MM.1S (cell line): ENCODE measurements around the gene KIAA1217.

Experiments used
- DNase-seq: peaks from one replicate; pipeline ENCODE4 v3.0.0-alpha.2; 2015
- H2AFZ ChIP-seq: fragments of 300-600 bp; sonication (generic); 2 replicates; pipeline ENCODE4 v1.6.0; 2016; ENCODE audit warnings: antibody characterized with exemption, low read length
- H3F3A ChIP-seq: fragments of 300-600 bp; sonication (generic); 2 replicates; pipeline ENCODE4 v1.6.1; 2016; ENCODE audit warnings: mild to moderate bottlenecking, antibody characterized with exemption, low read length, moderate library complexity, mixed read lengths; ENCODE audit not compliant: insufficient read depth
- H3K27ac ChIP-seq: fragments of 300-600 bp; sonication (generic); 2 replicates; pipeline ENCODE4 v1.5.1; 2016; ENCODE audit warnings: mild to moderate bottlenecking, low read length
- H3K27me3 ChIP-seq: fragments of 300-600 bp; sonication (generic); replicated peaks from 2 replicates; pipeline ENCODE4 v1.6.0; 2016; ENCODE audit warnings: low read length; ENCODE audit not compliant: insufficient read depth
- H3K36me3 ChIP-seq: fragments of 300-600 bp; sonication (generic); replicated peaks from 2 replicates; pipeline ENCODE4 v1.6.1; 2016; ENCODE audit warnings: mild to moderate bottlenecking, low read length, mixed read lengths; ENCODE audit not compliant: insufficient read depth
- H3K4me1 ChIP-seq: fragments of 300-600 bp; sonication (generic); 2 replicates; pipeline ENCODE4 v1.6.1; 2016; ENCODE audit warnings: low read length, mixed read lengths
- H3K4me2 ChIP-seq: fragments of 300-600 bp; sonication (generic); 2 replicates; pipeline ENCODE4 v1.6.0; 2016; ENCODE audit warnings: low read depth, low read length
- H3K4me3 ChIP-seq: fragments of 300-600 bp; sonication (generic); 2 replicates; pipeline ENCODE4 v1.5.1; 2016; ENCODE audit warnings: low read length, mixed read lengths
- H3K79me2 ChIP-seq: fragments of 300-600 bp; sonication (generic); 2 replicates; pipeline ENCODE4 v1.6.1; 2016; ENCODE audit warnings: mixed run types, low read length, mixed read lengths
- H3K9ac ChIP-seq: fragments of 300-600 bp; sonication (generic); 2 replicates; pipeline ENCODE4 v1.6.1; 2016; ENCODE audit warnings: low read length, mixed read lengths
- H3K9me2 ChIP-seq: fragments of 300-600 bp; sonication (generic); replicated peaks from 2 replicates; pipeline ENCODE4 v1.6.1; 2016; ENCODE audit warnings: mild to moderate bottlenecking, low read length, mixed read lengths; ENCODE audit not compliant: insufficient read depth
- H3K9me3 ChIP-seq: fragments of 300-600 bp; sonication (generic); replicated peaks from 2 replicates; pipeline ENCODE4 v1.6.1; 2016; ENCODE audit warnings: mild to moderate bottlenecking, low read length, mixed read lengths; ENCODE audit not compliant: insufficient read depth
- H4K20me1 ChIP-seq: fragments of 300-600 bp; sonication (generic); 2 replicates; pipeline ENCODE4 v1.6.1; 2016; ENCODE audit warnings: mild to moderate bottlenecking, low read length, moderate library complexity, mixed read lengths; ENCODE audit not compliant: insufficient read depth
- EZH2 ChIP-seq: fragments of 300-600 bp; sonication (generic); optimal IDR thresholded peaks from 2 replicates; pipeline ENCODE3; 2017; ENCODE audit warnings: low read depth, mild to moderate bottlenecking, antibody characterized with exemption, low read length, mixed read lengths
- EZH2phosphoT487 ChIP-seq: fragments of 300-600 bp; sonication (generic); IDR thresholded peaks from 2 replicates; pipeline ENCODE4 v1.6.1; 2018; ENCODE audit warnings: antibody characterized with exemption, low read length
- TF ChIP-seq, protein P1 (sequence below): fragments of 300-600 bp; sonication (generic); IDR thresholded peaks from 2 replicates; pipeline ENCODE4 v1.5.1; 2016; ENCODE audit warnings: antibody characterized with exemption, low read length, mixed read lengths

The KIAA1217 gene

DNA sequence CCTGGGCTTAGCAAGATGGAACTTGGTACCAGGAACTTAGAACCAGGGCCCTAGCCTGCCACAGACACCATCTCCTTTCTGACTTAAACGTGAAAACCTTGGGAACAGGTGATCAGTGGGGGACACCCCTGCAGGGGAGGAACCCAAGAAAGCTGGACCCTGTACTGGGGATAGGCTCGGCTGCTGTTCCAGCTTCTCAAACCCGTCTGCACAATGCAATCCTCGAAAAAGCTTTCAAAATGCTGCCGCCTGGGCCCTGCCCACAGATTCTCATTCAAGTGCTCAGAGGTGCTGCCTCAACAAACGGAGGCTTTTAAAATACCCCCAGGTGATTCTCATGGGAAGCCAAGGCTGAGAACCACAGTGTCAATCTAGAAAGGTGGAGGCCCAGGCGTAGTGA is 345.1 kb downstream of the KIAA1217 start:
- Histone ChIP-seq H4K20me1 (no peaks in the 10 kb centered on the region), H3K4me1 (no peaks in the 10 kb centered on the region), H2AFZ (no peak overlapping the region), H3K4me2 (no peak overlapping the region), H3K9me3 (no peaks in the 10 kb centered on the region), H3F3A (no peaks in the 10 kb centered on the region), H3K27ac (no peak overlapping the region), H3K36me3 (no peaks in the 10 kb centered on the region), H3K9ac (no peak overlapping the region), H3K79me2 (no peaks in the 10 kb centered on the region), H3K27me3 (no peaks in the 10 kb centered on the region), H3K9me2 (no peaks in the 10 kb centered on the region), H3K4me3 (no peak overlapping the region)
- no peak for DNase-seq
- TF ChIP-seq EZH2 = no peak
- TF ChIP-seq EZH2phosphoT487 = no peak
- TF ChIP-seq, protein P1, sequence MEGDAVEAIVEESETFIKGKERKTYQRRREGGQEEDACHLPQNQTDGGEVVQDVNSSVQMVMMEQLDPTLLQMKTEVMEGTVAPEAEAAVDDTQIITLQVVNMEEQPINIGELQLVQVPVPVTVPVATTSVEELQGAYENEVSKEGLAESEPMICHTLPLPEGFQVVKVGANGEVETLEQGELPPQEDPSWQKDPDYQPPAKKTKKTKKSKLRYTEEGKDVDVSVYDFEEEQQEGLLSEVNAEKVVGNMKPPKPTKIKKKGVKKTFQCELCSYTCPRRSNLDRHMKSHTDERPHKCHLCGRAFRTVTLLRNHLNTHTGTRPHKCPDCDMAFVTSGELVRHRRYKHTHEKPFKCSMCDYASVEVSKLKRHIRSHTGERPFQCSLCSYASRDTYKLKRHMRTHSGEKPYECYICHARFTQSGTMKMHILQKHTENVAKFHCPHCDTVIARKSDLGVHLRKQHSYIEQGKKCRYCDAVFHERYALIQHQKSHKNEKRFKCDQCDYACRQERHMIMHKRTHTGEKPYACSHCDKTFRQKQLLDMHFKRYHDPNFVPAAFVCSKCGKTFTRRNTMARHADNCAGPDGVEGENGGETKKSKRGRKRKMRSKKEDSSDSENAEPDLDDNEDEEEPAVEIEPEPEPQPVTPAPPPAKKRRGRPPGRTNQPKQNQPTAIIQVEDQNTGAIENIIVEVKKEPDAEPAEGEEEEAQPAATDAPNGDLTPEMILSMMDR = no peak

DNA sequence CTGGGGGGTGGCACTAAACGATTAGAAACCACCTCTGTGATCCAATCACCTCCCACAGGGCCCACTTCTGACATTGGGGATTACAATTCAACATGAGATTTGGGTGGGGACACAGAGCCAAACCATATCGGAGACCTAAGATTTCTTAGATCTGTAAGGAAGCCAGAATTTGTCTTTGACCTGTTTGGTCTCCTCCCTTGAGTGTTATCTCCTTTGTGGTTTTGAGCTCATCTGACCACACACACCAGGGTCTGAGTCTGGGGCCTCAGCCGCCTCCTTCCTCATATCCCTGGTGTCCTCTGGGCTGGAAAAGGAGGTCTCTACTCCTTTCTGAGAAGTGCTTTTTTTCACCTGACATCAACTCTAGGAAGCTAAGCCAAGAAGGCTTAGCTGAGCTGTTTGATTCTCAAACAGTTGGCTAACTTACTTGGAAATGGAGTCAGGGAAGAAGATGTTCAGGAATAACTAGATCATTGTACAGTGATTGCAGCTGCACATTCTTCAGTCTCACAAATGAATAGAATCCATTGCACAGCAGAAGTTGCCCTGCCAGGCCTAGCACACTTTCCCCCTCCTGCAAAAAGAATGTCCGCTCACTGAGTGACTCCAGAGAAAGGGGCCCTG is 347.3 kb downstream of the KIAA1217 start:
- Histone ChIP-seq H3K79me2 (no peaks in the 10 kb centered on the region), H3K9me2 (no peaks in the 10 kb centered on the region), H3K4me1 (no peaks in the 10 kb centered on the region), H3K27ac (no peak overlapping the region), H3K27me3 (no peaks in the 10 kb centered on the region), H3K4me2 (no peak overlapping the region), H3K36me3 (no peaks in the 10 kb centered on the region), H4K20me1 (no peaks in the 10 kb centered on the region), H2AFZ (no peak overlapping the region), H3K9me3 (no peaks in the 10 kb centered on the region), H3K9ac (no peak overlapping the region), H3K4me3 (no peak overlapping the region), H3F3A (no peaks in the 10 kb centered on the region)
- no peak for DNase-seq
- TF ChIP-seq EZH2phosphoT487 = no peak
- TF ChIP-seq, protein P1 = no peak
- TF ChIP-seq EZH2 = no peak

DNA sequence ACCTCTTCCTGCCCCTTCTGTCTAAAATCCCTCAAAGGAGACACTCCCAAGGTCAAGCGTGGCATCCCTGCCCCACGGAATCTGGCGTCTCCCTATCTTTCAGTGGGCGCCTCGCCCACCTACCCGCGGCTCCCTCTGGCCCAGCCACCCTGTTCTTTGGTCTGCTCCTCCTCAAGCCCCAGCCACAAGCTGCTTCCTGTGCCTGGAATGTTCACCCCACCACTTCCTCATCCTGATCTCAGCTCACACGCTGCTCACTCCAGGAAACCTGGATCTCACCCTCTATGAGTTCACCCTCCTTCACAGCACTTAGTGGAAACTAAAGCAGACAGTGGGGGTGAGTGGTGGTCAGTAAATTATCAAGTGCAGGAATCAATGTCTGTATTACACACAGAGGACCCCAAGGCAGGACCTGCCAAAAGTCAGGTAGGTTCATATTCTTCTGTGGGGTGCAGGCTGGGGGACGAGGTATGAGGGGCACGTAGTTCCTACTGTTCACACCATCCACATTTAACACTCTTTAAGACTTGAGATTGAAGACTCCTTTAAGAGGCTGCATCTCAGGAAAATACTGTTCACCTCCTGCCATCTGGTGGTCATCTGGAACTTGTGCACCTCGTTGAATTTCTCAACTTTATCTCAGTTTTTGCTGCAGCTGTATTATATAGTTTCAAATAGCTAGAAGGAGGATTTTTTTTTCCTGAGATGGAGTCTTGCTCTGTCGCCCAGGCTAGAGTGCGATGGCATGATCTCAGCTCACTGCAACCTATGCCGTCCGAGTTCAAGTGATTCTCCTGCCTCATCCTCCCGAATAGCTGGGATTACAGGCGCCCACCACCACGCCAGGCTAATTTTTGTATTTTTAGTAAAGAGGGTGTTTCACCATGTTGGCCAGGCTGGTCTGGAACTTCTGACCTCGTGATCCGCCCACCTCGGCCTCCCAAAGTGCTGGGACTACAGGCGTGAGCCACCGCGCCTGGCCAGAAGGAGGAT is 348.1 kb downstream of the KIAA1217 start:
- no peaks in the 10 kb centered on the region for H3K79me2 ChIP-seq
- H4K20me1 ChIP-seq = no peaks in the 10 kb centered on the region
- H2AFZ ChIP-seq = no peak overlapping the region; the same call in 1 of the 2 replicates
- no peaks in the 10 kb centered on the region for H3K4me1 ChIP-seq
- H3K27ac ChIP-seq = no peak overlapping the region
- no peaks in the 10 kb centered on the region for H3F3A ChIP-seq
- H3K9me3 ChIP-seq = no peaks in the 10 kb centered on the region
- no peaks in the 10 kb centered on the region for H3K27me3 ChIP-seq
- peak; percentile 71 for DNase-seq
- TF ChIP-seq, protein P1 = peak; percentile 72
- TF ChIP-seq EZH2phosphoT487 = no peak
- no peak overlapping the region for H3K4me2 ChIP-seq
- H3K36me3 ChIP-seq = no peaks in the 10 kb centered on the region
- no peak overlapping the region for H3K9ac ChIP-seq
- no peaks in the 10 kb centered on the region for H3K9me2 ChIP-seq
- no peak overlapping the region for H3K4me3 ChIP-seq
